ENCODE measurements around the gene NANOGP8. TPM values are rescaled to one million over a fixed set of nuclear protein-coding genes. Genes with fewer than 3 reads are reported as not detected.
"Not testable (repeated sequence)": the region's sequence is repeated elsewhere in the genome, so short reads cannot be mapped to it uniquely, and the experiment has no call there.

Gene NANOGP8
- total RNA-seq, 2 donors from 2014 or later = 0.81 TPM; not detected in 1

DNA sequence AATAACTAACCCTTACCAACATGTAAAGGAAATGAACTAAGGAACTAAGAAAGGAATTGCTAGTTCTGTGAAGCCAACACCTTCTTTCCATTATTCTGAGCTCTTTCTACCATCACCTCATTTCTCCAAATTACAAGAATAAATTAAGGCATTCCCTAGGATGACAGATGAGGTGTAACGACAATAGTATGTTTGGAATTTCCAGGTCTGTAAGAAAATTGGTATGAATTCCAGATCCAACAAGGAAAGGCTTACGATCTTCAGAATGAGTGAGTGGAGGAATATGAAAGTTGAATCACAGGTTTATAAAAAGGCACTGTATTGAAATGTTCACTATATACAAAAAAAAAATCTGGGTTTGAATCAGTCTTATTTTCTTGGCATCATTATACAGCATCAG, 4.5 kb upstream of the NANOGP8 start:
- no peak overlapping the region for H3K27ac ChIP-seq
- no peaks in the 10 kb centered on the region for H3K27me3 ChIP-seq (replicated peaks; ENCODE audit: insufficient read depth)
- no peaks in the 10 kb centered on the region for H3K36me3 ChIP-seq
- no peak for DNase-seq (ENCODE audit: low spot score)
- no peak overlapping the region for H3K4me3 ChIP-seq
- no peak for ATAC-seq (ENCODE audit: insufficient number of reproducible peaks, low FRiP score, low read depth)
- no peaks in the 10 kb centered on the region for H3K9me3 ChIP-seq
- TF ChIP-seq, protein P1, sequence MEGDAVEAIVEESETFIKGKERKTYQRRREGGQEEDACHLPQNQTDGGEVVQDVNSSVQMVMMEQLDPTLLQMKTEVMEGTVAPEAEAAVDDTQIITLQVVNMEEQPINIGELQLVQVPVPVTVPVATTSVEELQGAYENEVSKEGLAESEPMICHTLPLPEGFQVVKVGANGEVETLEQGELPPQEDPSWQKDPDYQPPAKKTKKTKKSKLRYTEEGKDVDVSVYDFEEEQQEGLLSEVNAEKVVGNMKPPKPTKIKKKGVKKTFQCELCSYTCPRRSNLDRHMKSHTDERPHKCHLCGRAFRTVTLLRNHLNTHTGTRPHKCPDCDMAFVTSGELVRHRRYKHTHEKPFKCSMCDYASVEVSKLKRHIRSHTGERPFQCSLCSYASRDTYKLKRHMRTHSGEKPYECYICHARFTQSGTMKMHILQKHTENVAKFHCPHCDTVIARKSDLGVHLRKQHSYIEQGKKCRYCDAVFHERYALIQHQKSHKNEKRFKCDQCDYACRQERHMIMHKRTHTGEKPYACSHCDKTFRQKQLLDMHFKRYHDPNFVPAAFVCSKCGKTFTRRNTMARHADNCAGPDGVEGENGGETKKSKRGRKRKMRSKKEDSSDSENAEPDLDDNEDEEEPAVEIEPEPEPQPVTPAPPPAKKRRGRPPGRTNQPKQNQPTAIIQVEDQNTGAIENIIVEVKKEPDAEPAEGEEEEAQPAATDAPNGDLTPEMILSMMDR (IDR thresholded peaks at IDR 0.05) = no peak
- peaks cover 0 to 7% of the 10 kb centered on the region in 2 donors for H3K4me1 ChIP-seq (ENCODE audit: control insufficient read depth in 1 of 2, low read depth in 2 of 2)

DNA sequence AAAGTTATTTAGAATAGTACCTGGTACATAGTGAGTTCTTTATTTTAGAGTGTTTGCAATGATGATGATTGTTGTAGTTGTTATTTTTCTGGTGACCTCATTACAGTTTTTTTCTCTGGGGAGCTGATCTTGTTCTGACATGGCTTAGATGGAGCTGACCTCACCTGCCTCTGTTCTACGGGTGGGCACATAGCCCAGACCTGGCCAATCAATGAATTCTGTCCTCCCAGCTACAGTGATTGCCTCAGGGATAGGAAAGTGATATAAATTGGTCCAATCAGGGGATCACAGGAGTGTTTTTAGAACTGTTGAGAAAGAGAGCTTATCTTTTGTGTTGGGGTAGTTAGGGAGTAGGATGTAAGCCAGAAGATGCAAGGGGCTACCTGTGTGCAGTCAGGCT, 3.2 kb upstream of the NANOGP8 start:
- H3K4me1 ChIP-seq (ENCODE audit: control insufficient read depth in 1 of 2, low read depth in 2 of 2) = no peaks in the 10 kb centered on the region
- H3K27me3 ChIP-seq (replicated peaks; ENCODE audit: insufficient read depth) = no peaks in the 10 kb centered on the region
- H3K27ac ChIP-seq = no peak overlapping the region
- no peak for ATAC-seq (ENCODE audit: insufficient number of reproducible peaks, low FRiP score, low read depth)
- TF ChIP-seq, protein P1 (IDR thresholded peaks at IDR 0.05) = no peak
- no peak overlapping the region for H3K4me3 ChIP-seq
- no peaks in the 10 kb centered on the region for H3K36me3 ChIP-seq
- DNase-seq (ENCODE audit: low spot score) = no peak
- no peaks in the 10 kb centered on the region for H3K9me3 ChIP-seq

DNA sequence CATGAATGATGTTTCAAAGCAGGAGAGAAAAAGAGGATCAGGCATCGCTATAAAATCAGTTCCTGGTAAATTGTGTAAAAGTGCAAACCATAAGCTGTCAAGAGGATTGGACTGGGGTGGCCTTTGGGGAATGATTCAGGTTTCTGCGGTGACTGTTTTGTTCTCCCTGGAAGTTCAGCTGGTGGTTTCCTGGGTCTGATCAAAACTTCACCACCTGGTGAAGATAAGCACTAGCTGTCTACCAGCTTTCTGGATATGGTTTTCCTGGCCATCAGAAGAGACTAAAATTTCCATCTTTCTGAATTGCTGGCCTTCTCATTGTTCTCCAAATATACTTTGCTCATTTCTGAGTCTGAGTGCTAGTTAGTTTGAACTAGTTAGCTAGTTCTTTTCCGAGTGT, 2.7 kb upstream of the NANOGP8 start:
- Histone ChIP-seq H3K4me3 (no peak overlapping the region), H3K4me1 (ENCODE audit: control insufficient read depth in 1 of 2, low read depth in 2 of 2) (no peaks in the 10 kb centered on the region), H3K36me3 (no peaks in the 10 kb centered on the region), H3K9me3 (no peaks in the 10 kb centered on the region), H3K27ac (no peak overlapping the region), H3K27me3 (replicated peaks; ENCODE audit: insufficient read depth) (no peaks in the 10 kb centered on the region)
- ATAC-seq (ENCODE audit: insufficient number of reproducible peaks, low FRiP score, low read depth) (no peak), DNase-seq (ENCODE audit: low spot score) (no peak)
- TF ChIP-seq, protein P1 (IDR thresholded peaks at IDR 0.05) = no peak

DNA sequence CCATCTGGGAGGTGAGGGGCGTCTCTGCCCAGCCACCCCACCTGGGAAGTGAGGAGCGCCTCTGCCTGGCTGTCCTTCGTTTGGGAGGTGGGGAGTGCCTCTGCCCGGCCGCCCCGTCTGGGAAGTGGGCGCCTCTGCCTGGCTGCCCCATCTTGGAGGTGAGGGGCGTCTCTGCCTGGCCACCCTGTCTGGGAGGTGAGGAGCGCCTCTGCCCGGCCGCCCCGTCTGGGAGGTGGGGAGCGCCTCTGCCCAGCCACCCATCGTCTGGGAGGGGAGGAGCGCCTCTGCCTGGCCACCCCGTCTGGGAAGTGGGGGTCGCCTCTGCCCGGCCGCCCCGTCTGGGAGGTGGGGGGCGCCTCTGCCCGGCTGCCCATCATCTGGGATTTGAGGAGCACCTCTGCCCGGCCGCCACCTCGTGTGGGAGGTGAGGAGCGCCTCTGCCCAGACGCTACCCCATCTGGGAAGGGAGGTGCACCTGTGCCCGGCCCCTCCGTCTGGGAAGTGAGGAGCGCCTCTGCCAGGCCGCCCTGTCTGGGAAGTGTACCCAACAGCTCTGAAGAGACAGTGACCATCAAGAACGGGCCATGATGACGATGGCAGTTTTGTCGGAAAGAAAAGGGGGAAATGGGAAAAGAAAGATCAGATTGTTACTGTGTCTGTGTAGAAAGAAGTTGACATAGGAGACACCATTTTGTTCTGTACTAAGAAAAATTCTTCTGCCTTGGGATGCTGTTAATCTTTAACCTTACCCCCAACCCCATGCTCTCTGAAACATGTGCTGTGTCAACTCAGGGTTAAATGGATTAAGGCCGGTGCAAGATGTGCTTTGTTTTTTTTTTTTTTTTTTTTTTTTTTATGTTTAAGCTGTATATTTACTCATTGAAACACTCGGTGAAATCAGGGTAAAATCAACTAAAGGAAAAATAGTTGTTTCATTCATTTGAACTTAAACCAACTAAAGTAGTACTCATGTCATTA, 2.4 kb downstream of the NANOGP8 start:
- H3K4me1 ChIP-seq (ENCODE audit: control insufficient read depth in 1 of 2, low read depth in 2 of 2); DNase-seq (ENCODE audit: low spot score); ATAC-seq (ENCODE audit: insufficient number of reproducible peaks, low FRiP score, low read depth): not testable (repeated sequence)

DNA sequence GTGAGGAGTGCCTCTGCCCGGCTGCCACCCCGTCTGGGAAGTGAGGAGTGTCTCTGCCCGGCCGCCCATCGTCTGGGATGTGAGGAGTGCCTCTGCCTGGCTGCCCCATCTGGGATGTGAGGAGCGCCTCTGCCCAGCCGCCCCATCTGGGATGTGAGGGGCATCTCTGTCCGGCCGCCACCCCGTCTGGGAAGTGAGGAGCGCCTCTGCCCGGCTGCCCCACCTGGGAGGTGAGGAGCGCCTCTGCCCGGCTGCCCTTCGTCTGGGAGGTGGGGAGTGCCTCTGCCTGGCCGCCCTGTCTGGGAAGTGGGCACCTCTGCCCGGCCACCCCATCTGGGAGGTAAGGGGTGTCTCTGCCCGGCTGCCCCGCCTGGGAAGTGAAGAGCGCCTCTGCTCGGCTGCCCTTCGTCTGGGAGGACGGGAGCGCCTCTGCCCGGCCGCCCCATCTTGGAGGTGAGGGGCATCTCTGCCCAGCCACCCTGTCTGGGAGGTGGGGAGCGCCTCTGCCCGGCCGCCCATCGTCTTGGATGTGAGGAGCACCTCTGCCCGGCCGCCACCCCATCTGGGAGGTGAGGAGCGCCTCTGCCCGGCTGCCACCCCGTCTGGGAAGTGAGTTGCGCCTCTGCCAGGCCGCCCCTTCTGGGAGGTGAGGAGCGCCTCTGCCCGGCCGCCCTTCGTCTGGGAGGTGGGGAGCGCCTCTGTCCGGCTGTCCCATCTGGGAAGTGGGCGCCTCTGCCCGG, 3.3 kb downstream of the NANOGP8 start:
- not testable (repeated sequence) for H3K36me3 ChIP-seq; ATAC-seq (ENCODE audit: insufficient number of reproducible peaks, low FRiP score, low read depth); H3K27me3 ChIP-seq (replicated peaks; ENCODE audit: insufficient read depth); H3K4me1 ChIP-seq (ENCODE audit: control insufficient read depth in 1 of 2, low read depth in 2 of 2); DNase-seq (ENCODE audit: low spot score); H3K4me3 ChIP-seq; H3K27ac ChIP-seq; H3K9me3 ChIP-seq

More for the DNA sequence above, 2.4 kb downstream of the NANOGP8 start:
- not testable (repeated sequence) for H3K27me3 ChIP-seq (replicated peaks; ENCODE audit: insufficient read depth); H3K9me3 ChIP-seq; H3K36me3 ChIP-seq; H3K4me3 ChIP-seq; H3K27ac ChIP-seq

DNA sequence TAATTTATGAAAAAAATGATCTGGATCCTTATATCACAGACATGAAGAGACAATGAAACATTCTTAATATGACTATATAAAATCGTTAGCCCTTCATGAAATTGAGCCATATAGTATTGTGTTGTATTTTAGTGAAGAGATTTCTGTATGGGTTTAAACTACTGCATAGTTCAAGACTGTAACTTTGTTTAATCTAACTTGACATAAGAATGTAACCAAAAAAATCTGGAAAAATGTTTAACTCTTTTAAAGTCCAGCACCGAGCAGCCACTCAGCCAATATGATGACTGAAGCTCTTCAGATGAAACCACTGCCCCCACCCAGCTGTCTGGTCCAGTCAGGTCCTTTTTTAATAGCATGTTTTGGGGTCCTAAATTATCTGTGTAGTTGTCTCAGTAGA, 4.9 kb downstream of the NANOGP8 start:
- no peak overlapping the region for H3K4me3 ChIP-seq
- TF ChIP-seq, protein P1 (IDR thresholded peaks at IDR 0.05) = no peak
- ATAC-seq (ENCODE audit: insufficient number of reproducible peaks, low FRiP score, low read depth) (no peak), DNase-seq (ENCODE audit: low spot score) (no peak)
- H3K4me1 ChIP-seq (ENCODE audit: control insufficient read depth in 1 of 2, low read depth in 2 of 2) = no peaks in the 10 kb centered on the region
- H3K27ac ChIP-seq = no peak overlapping the region
- no peaks in the 10 kb centered on the region for H3K9me3 ChIP-seq
- H3K36me3 ChIP-seq = no peaks in the 10 kb centered on the region
- no peaks in the 10 kb centered on the region for H3K27me3 ChIP-seq (replicated peaks; ENCODE audit: insufficient read depth)

All from thoracic aorta (tissue), 2 donors.